Endodermal cell (in vitro differentiated cells): Measurements from ENCODE around the gene SDK1. TPM values are rescaled to one million over a fixed set of nuclear protein-coding genes. Genes with fewer than 3 reads are reported as not detected.
A peak's percentile ranks its signal among the peaks of the same experiment; 100 is the strongest.

Source experiments
- DNase-seq: peaks from one replicate; pipeline ENCODE4 v3.0.0-alpha.2; 2017
- H3K27ac ChIP-seq: 2 replicates; pipeline ENCODE4 v1.5.1; 2013; ENCODE audit warnings: mild to moderate bottlenecking, low read depth, low read length, moderate library complexity
- H3K27me3 ChIP-seq: 2 replicates; pipeline ENCODE4 v1.6.1; 2013; ENCODE audit warnings: mild to moderate bottlenecking, low read length, moderate library complexity; ENCODE audit not compliant: insufficient read depth, control insufficient read depth, poor library complexity, severe bottlenecking
- H3K36me3 ChIP-seq: 2 replicates; pipeline ENCODE4 v1.7.0; 2013; ENCODE audit warnings: mild to moderate bottlenecking, low read length, moderate library complexity; ENCODE audit not compliant: control insufficient read depth, insufficient read depth
- H3K4me1 ChIP-seq: one replicate; pipeline ENCODE4 v1.7.0; 2013; ENCODE audit warnings: low read length; ENCODE audit not compliant: control insufficient read depth, insufficient read depth
- H3K4me3 ChIP-seq: 2 replicates; pipeline ENCODE4 v1.5.1; 2013; ENCODE audit warnings: mild to moderate bottlenecking, low read length, moderate library complexity
- H3K9ac ChIP-seq: 2 replicates; pipeline ENCODE4 v1.6.1; 2013; ENCODE audit warnings: mild to moderate bottlenecking, low read length, moderate library complexity; ENCODE audit not compliant: poor library complexity, severe bottlenecking; ENCODE audit errors: extremely low read depth
- H3K9me3 ChIP-seq: 2 replicates; pipeline ENCODE4 v1.6.1; 2013; ENCODE audit warnings: mild to moderate bottlenecking, low read length, moderate library complexity; ENCODE audit not compliant: control insufficient read depth
- H3K27ac Mint-ChIP-seq: 2 replicates; pipeline ENCODE4 v1.8.0; 2020; ENCODE audit warnings: mixed read lengths
- H3K27me3 Mint-ChIP-seq: 2 replicates; pipeline ENCODE4 v1.8.0; 2021; ENCODE audit warnings: mild to moderate bottlenecking, mixed read lengths; ENCODE audit not compliant: insufficient read depth
- H3K36me3 Mint-ChIP-seq: 2 replicates; pipeline ENCODE4 v1.8.0; 2020; ENCODE audit warnings: low read depth, mixed read lengths
- H3K4me1 Mint-ChIP-seq: 2 replicates; pipeline ENCODE4 v1.8.0; 2020; ENCODE audit warnings: mixed read lengths
- H3K4me3 Mint-ChIP-seq: 2 replicates; pipeline ENCODE4 v1.8.0; 2020; ENCODE audit warnings: mild to moderate bottlenecking, moderate library complexity, mixed read lengths
- H3K9me3 Mint-ChIP-seq: 2 replicates; pipeline ENCODE4 v1.8.0; 2020; ENCODE audit warnings: mild to moderate bottlenecking, mixed read lengths
- CTCF ChIP-seq: fragments of 200-600 bp; sonication (generic); conservative IDR thresholded peaks from 2 replicates; pipeline ENCODE4 v1.5.0; 2021; ENCODE audit warnings: antibody characterized with exemption, mild to moderate bottlenecking
- WGBS, 2 experiments: methylation state at CpG; one replicate each; pipeline versions ENCODE4 v1.1.5 to v1.1.7; 2013; ENCODE audit warnings: missing lambda C conversion rate in 2 of 2, mixed read lengths in 1 of 2; ENCODE audit not compliant: insufficient coverage in 1 of 2, insufficient read length in 1 of 2; 5-methylcytosine and 5-hydroxymethylcytosine counted together
- total RNA-seq, 2 donors: library from RNA; stranded (reverse); fragmentation: NEBNext Ultra II Directional in 1 of 2; extraction: Animal tissue kit (Norgen Biotek cat#: 25700) in 1 of 2; gene quantifications; 2 replicates in 1 of 2; 3 replicates in 1 of 2; pipeline ENCODE4 v1.2.1, GENCODE V29; 2021

Gene SDK1
- total RNA-seq, 2 donors from 2014 or later = 22.7 to 23.1 TPM

GRCh38 chr7:4186513-4186780 lies 885.4 kb downstream of the SDK1 start:
- H3K4me3 Mint-ChIP-seq = no peak overlapping the region
- TF ChIP-seq CTCF = no peak

GRCh38 chr7:4188651-4189050 lies 887.6 kb downstream of the SDK1 start:
- peak overlapping the region; percentile 49 for H3K27ac ChIP-seq
- H3K36me3 ChIP-seq = no peaks in the 10 kb centered on the region
- no peak overlapping the region for H3K9ac ChIP-seq
- H3K27ac Mint-ChIP-seq = no peak overlapping the region
- H3K4me1 Mint-ChIP-seq = peaks cover 3% of the 10 kb centered on the region
- TF ChIP-seq CTCF = no peak
- no peaks in the 10 kb centered on the region for H3K9me3 ChIP-seq
- no peaks in the 10 kb centered on the region for H3K27me3 Mint-ChIP-seq
- H3K9me3 Mint-ChIP-seq = no peaks in the 10 kb centered on the region
- no peak overlapping the region for H3K4me3 ChIP-seq
- no peaks in the 10 kb centered on the region for H3K27me3 ChIP-seq
- no peak overlapping the region for H3K4me3 Mint-ChIP-seq
- 67 to 95% methylated on average over 3 of the region's 3 CpGs for WGBS, 2 experiments
- no peak for DNase-seq
- no peaks in the 10 kb centered on the region for H3K4me1 ChIP-seq
- H3K36me3 Mint-ChIP-seq = peaks cover 10% of the 10 kb centered on the region

More at GRCh38 chr7:4186513-4186780, 885.4 kb downstream of the SDK1 start:
- Mint-ChIP-seq H3K4me1 (peaks cover 3% of the 10 kb centered on the region), H3K27ac (no peak overlapping the region), H3K27me3 (no peaks in the 10 kb centered on the region), H3K9me3 (peaks cover 10% of the 10 kb centered on the region), H3K36me3 (peaks cover 9% of the 10 kb centered on the region)
- no peak for DNase-seq
- no peak overlapping the region for H3K27ac ChIP-seq
- H3K9ac ChIP-seq = no peak overlapping the region
- no peaks in the 10 kb centered on the region for H3K4me1 ChIP-seq
- H3K9me3 ChIP-seq = no peaks in the 10 kb centered on the region
- no peaks in the 10 kb centered on the region for H3K36me3 ChIP-seq
- WGBS, 2 experiments = 91% methylated on average over 9 of the region's 9 CpGs; no CpG with 5 or more reads in 1 of the 2 experiments
- H3K4me3 ChIP-seq = no peak overlapping the region
- no peaks in the 10 kb centered on the region for H3K27me3 ChIP-seq

- H3K27ac Mint-ChIP-seq = no peak overlapping the region
- H3K4me3 ChIP-seq = no peak overlapping the region
- WGBS, 2 experiments = 73 to 82% methylated on average over 11 to 14 of the region's 14 CpGs
- no peak for DNase-seq
- no peaks in the 10 kb centered on the region for H3K4me1 ChIP-seq
- no peaks in the 10 kb centered on the region for H3K27me3 ChIP-seq
- H3K4me1 Mint-ChIP-seq = peaks cover 3% of the 10 kb centered on the region
- peaks cover 9% of the 10 kb centered on the region for H3K36me3 Mint-ChIP-seq
- no peak overlapping the region for H3K4me3 Mint-ChIP-seq
- H3K27me3 Mint-ChIP-seq = no peaks in the 10 kb centered on the region
- H3K9ac ChIP-seq = no peak overlapping the region
- no peak for TF ChIP-seq CTCF
- H3K9me3 ChIP-seq = no peaks in the 10 kb centered on the region
- no peaks in the 10 kb centered on the region for H3K9me3 Mint-ChIP-seq
- H3K27ac ChIP-seq = peak overlapping the region; percentile 49
- no peaks in the 10 kb centered on the region for H3K36me3 ChIP-seq
Observed at GRCh38 chr7:4189131-4189570, 888.1 kb downstream of the SDK1 start.
